ACC112 (cell line): Measurements from ENCODE around the gene MIS12.

ENCODE experiments used
- H2AFZ ChIP-seq: fragments of 200-600 bp; sonication (generic); one replicate; pipeline ENCODE4 v1.6.0; 2017; ENCODE audit warnings: antibody characterized with exemption, low read length; ENCODE audit not compliant: unreplicated experiment
- H3K27ac ChIP-seq: fragments of 200-600 bp; sonication (generic); 2 replicates; pipeline ENCODE4 v1.5.1; 2014; ENCODE audit warnings: low read depth, mild to moderate bottlenecking, antibody characterized with exemption, low read length, moderate library complexity
- H3K27me3 ChIP-seq: fragments of 200-600 bp; sonication (generic); 2 replicates; pipeline ENCODE4 v1.6.1; 2014; ENCODE audit warnings: mild to moderate bottlenecking, antibody characterized with exemption, low read length, moderate library complexity, mixed read lengths; ENCODE audit not compliant: insufficient read depth
- H3K36me3 ChIP-seq: fragments of 200-600 bp; sonication (generic); 2 replicates; pipeline ENCODE4 v1.6.1; 2016; ENCODE audit warnings: mild to moderate bottlenecking, antibody characterized with exemption, low read length, moderate library complexity, mixed read lengths; ENCODE audit not compliant: insufficient read depth
- H3K4me1 ChIP-seq: fragments of 200-600 bp; sonication (generic); one replicate; pipeline ENCODE4 v1.6.1; 2016; ENCODE audit warnings: low read length, mixed read lengths; ENCODE audit not compliant: insufficient read depth, unreplicated experiment, control insufficient read depth
- H3K4me3 ChIP-seq: fragments of 200-600 bp; sonication (generic); 2 replicates; pipeline ENCODE4 v1.5.1; 2014; ENCODE audit warnings: mild to moderate bottlenecking, low read depth, low read length
- H3K79me2 ChIP-seq: fragments of 200-600 bp; sonication (generic); one replicate; pipeline ENCODE4 v1.6.0; 2016; ENCODE audit warnings: low read length; ENCODE audit not compliant: control insufficient read depth, unreplicated experiment, insufficient read depth

The MIS12 gene

GRCh38 chr17:5513628-5514027, 27.3 kb downstream of the MIS12 start:
- Histone ChIP-seq H3K79me2 (no peaks in the 10 kb centered on the region), H3K27me3 (no peaks in the 10 kb centered on the region), H3K4me3 (no peak overlapping the region), H3K36me3 (peaks cover 18% of the 10 kb centered on the region), H3K4me1 (peaks cover 31% of the 10 kb centered on the region), H3K27ac (no peak overlapping the region), H2AFZ (no peak overlapping the region)

- peaks cover 18% of the 10 kb centered on the region for H3K36me3 ChIP-seq
- H2AFZ ChIP-seq, result no peak overlapping the region
- no peak overlapping the region for H3K4me3 ChIP-seq
- H3K27ac ChIP-seq, result no peak overlapping the region
- H3K4me1 ChIP-seq, result peaks cover 19% of the 10 kb centered on the region
- H3K79me2 ChIP-seq, result no peaks in the 10 kb centered on the region
- H3K27me3 ChIP-seq, result no peaks in the 10 kb centered on the region
Measured at GRCh38 chr17:5514976-5515375, 28.6 kb downstream of the MIS12 start.

- Histone ChIP-seq H3K36me3 (peaks cover 18% of the 10 kb centered on the region), H3K27ac (peak overlapping the region; percentile 91), H3K4me3 (peak overlapping the region; percentile 22; the same call in 1 of the 2 replicates), H3K4me1 (peaks cover 19% of the 10 kb centered on the region), H3K79me2 (no peaks in the 10 kb centered on the region), H3K27me3 (no peaks in the 10 kb centered on the region), H2AFZ (no peak overlapping the region)
Measured at GRCh38 chr17:5516060-5516792, 29.9 kb downstream of the MIS12 start.

- Histone ChIP-seq H3K27me3 (no peaks in the 10 kb centered on the region), H3K79me2 (no peaks in the 10 kb centered on the region), H3K4me1 (peaks cover 14% of the 10 kb centered on the region), H3K4me3 (no peak overlapping the region), H3K27ac (no peak overlapping the region), H2AFZ (no peak overlapping the region), H3K36me3 (peaks cover 20% of the 10 kb centered on the region; the same call in 1 of the 2 replicates)
Measured at GRCh38 chr17:5522476-5522875, 36.1 kb downstream of the MIS12 start.

GRCh38 chr17:5523249-5523648, 36.9 kb downstream of the MIS12 start:
- H3K79me2 ChIP-seq, result no peaks in the 10 kb centered on the region
- H3K27me3 ChIP-seq, result no peaks in the 10 kb centered on the region
- no peak overlapping the region for H3K4me3 ChIP-seq
- no peak overlapping the region for H2AFZ ChIP-seq
- H3K4me1 ChIP-seq, result peaks cover 18% of the 10 kb centered on the region
- H3K27ac ChIP-seq, result no peak overlapping the region
- peaks cover 20% of the 10 kb centered on the region; the same call in 1 of the 2 replicates for H3K36me3 ChIP-seq

GRCh38 chr17:5526821-5527598, 40.6 kb downstream of the MIS12 start:
- H3K27ac ChIP-seq, result peak overlapping the region; percentile 82
- no peaks in the 10 kb centered on the region for H3K79me2 ChIP-seq
- H3K27me3 ChIP-seq, result no peaks in the 10 kb centered on the region
- H3K4me1 ChIP-seq, result peaks cover 18% of the 10 kb centered on the region
- H3K4me3 ChIP-seq, result no peak overlapping the region
- H3K36me3 ChIP-seq, result peaks cover 20% of the 10 kb centered on the region; the same call in 1 of the 2 replicates
- no peak overlapping the region for H2AFZ ChIP-seq

- no peak overlapping the region for H3K4me3 ChIP-seq
- peaks cover 18% of the 10 kb centered on the region for H3K4me1 ChIP-seq
- peaks cover 23% of the 10 kb centered on the region; the same call in 1 of the 2 replicates for H3K36me3 ChIP-seq
- no peak overlapping the region for H2AFZ ChIP-seq
- H3K27me3 ChIP-seq, result no peaks in the 10 kb centered on the region
- H3K79me2 ChIP-seq, result no peaks in the 10 kb centered on the region
- peak overlapping the region; percentile 82 for H3K27ac ChIP-seq
Measured at GRCh38 chr17:5527601-5528250, 41.4 kb downstream of the MIS12 start.

GRCh38 chr17:5530265-5531084, 44.1 kb downstream of the MIS12 start:
- Histone ChIP-seq H3K36me3 (peaks cover 10% of the 10 kb centered on the region; the same call in 1 of the 2 replicates), H3K27me3 (no peaks in the 10 kb centered on the region), H3K79me2 (no peaks in the 10 kb centered on the region), H3K4me3 (no peak overlapping the region), H3K27ac (no peak overlapping the region), H3K4me1 (peaks cover 18% of the 10 kb centered on the region), H2AFZ (no peak overlapping the region)

GRCh38 chr17:5531085-5531418, 44.7 kb downstream of the MIS12 start:
- Histone ChIP-seq H3K27me3 (no peaks in the 10 kb centered on the region), H3K4me3 (no peak overlapping the region), H2AFZ (no peak overlapping the region), H3K79me2 (no peaks in the 10 kb centered on the region), H3K36me3 (peaks cover 11% of the 10 kb centered on the region; the same call in 1 of the 2 replicates), H3K27ac (no peak overlapping the region), H3K4me1 (peaks cover 18% of the 10 kb centered on the region)

GRCh38 chr17:5532581-5532980, 46.2 kb downstream of the MIS12 start:
- no peaks in the 10 kb centered on the region for H3K27me3 ChIP-seq
- no peak overlapping the region for H3K4me3 ChIP-seq
- H2AFZ ChIP-seq, result no peak overlapping the region
- peaks cover 7% of the 10 kb centered on the region; the same call in 1 of the 2 replicates for H3K36me3 ChIP-seq
- H3K27ac ChIP-seq, result no peak overlapping the region
- no peaks in the 10 kb centered on the region for H3K79me2 ChIP-seq
- peaks cover 3% of the 10 kb centered on the region for H3K4me1 ChIP-seq
